COLO829 (cell line): ENCODE data around the gene ZNF468.
"Not testable (repeated sequence)": the region's sequence is repeated elsewhere in the genome, so short reads cannot be mapped to it uniquely, and the experiment has no call there.

ENCODE experiments used
- DNase-seq: peaks from one replicate; pipeline ENCODE4 v3.0.0; 2012; ENCODE audit warnings: low spot score

ZNF468 gene

GRCh38 chr19:52857378-52858191 is at the start of gene ZNF468:
TSS of gene ZNF468 (minus strand) at chr19:52857619. CDS start at chr19:52854272, 3,347 bp downstream.
- not testable (repeated sequence) for DNase-seq

- not testable (repeated sequence) for DNase-seq
Observed at GRCh38 chr19:52904052-52904780, 46.8 kb upstream of the ZNF468 start.

DNA sequence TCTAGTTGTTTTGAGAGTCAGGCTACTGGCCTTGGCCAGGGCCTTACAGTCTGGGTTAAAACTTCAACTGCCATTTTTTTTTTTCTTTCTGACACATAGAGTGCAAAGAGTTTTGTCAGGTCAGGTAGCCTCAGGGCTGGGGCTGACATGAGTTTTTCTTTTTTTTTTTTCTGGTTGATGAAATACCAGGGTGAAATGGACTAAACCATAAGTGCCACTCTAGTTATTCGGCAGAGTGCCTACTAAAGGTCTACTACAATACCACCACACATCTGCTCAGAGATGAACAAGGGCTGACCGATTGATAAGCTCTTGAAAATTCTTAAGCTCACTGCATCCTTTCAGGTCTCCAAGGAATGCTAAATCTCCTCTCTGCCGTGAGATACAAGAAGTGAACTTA is 44.4 kb upstream of the ZNF468 start:
- no peak for DNase-seq

DNA sequence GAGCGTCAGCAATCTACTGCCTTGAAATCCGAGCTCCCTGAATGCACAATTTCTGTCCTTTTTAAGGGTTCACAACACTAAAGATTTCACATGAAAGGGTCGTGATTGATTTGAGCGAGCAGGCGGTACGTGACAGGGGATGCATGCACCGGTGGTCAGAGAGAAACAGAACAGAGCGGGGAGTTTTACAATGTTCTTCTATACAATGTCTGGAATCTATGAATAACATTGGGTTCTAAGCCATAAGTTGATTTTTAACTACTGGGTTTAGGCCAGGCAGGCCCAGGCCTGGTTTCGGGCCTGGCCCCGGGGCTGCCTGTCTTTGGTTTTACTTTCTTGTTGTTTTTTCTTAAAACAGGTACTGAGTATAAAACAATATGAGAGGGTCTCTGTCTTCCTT is 41.2 kb upstream of the ZNF468 start:
- not testable (repeated sequence) for DNase-seq

GRCh38 chr19:52898101-52898500 is 40.7 kb upstream of the ZNF468 start:
- DNase-seq: no peak

DNA sequence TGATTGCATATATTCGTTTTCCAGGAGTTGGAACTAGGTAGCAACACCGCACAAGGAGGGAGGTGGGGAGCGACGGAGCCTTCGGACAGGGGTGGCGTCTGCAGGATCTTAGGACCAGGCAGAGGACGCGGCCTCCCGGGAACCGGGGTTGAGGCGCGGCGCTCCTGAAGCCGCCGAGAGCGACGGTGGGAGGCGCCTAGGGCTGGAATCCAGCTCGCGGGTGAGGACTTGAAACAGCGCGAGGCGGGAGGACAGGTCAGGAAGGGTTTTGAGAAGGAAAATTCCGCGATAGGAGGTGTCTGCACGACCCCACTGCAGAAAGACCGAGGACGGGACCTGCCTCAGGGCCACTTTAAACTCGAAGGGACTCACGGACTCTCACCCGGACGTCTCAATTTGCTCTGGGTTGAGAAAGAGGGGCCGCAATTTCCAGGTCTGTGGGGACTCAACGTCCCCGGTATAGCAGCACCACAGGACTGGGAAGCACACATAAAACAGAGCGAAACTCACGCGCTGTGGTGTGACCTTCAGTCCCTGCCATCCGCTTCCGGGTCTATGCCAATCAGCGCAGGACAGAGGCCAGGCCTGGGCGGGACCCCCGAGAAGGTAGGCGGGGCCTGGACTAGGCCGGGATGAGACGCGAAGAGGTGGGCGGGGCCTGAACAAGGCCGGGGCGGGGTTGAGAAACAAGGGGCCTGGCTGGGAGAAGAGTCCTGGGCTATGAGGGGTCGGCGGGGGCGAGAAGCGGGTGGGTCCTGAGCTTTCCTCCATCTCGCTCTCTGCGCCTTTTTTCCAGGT is 39.9 kb upstream of the ZNF468 start, which contains the start of gene ZNF320:
ZNF320 (minus strand) TSS at position 498 of the 798 bp plus-strand sequence. CDS start 7,380 bp downstream, outside the sequence.
- DNase-seq: peak; percentile 65

- DNase-seq: peak; percentile 2
Observed at GRCh38 chr19:52896431-52897137, 39.2 kb upstream of the ZNF468 start.

GRCh38 chr19:52891336-52891735 is 33.9 kb upstream of the ZNF468 start:
- DNase-seq: no peak

GRCh38 chr19:52889931-52890330 is 32.5 kb upstream of the ZNF468 start:
- DNase-seq: no peak

- no peak for DNase-seq
Observed at GRCh38 chr19:52889076-52889475, 31.7 kb upstream of the ZNF468 start.

- DNase-seq: no peak
Observed at GRCh38 chr19:52880895-52881389, 23.5 kb upstream of the ZNF468 start.

DNA sequence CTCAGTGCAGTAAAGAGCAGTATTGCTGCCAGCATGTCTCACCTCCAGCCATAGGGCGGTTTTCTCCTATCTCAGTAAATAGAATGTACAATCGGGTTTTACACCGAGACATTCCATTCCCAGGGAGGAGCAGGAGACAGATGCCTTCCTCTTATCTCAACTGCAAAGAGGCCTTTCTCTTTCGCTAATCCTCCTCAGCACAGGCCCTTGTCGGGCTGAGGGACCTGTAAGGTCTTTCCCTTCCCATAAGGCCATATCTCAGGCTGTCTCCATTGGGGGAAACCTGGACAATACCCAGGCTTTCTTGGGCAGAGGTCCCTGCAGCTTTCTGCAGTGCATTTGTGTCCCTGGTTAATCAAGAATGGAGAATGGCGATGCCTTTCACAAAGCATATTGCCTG is 15.6 kb upstream of the ZNF468 start:
- not testable (repeated sequence) for DNase-seq

DNA sequence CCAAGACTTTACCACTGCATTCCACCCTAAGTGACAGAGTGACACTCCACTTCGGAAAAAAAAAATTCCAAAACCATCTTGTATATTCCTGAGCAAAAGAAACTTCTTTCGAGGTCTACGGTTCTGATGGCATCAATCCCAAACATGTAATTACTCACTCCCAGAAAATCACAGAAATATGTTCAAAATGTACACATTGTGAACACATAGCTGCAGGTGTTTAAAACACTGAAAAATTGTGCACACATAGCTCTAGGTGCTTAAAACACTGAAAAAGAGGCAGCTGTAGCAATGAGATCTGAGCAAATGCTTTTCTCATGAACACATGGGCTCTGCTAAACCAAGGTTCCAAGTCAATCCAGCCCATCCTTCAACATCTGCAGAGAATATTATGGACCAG is 14.0 kb upstream of the ZNF468 start:
- no peak for DNase-seq

- not testable (repeated sequence) for DNase-seq
Observed at GRCh38 chr19:52868031-52868430, 10.6 kb upstream of the ZNF468 start.

DNA sequence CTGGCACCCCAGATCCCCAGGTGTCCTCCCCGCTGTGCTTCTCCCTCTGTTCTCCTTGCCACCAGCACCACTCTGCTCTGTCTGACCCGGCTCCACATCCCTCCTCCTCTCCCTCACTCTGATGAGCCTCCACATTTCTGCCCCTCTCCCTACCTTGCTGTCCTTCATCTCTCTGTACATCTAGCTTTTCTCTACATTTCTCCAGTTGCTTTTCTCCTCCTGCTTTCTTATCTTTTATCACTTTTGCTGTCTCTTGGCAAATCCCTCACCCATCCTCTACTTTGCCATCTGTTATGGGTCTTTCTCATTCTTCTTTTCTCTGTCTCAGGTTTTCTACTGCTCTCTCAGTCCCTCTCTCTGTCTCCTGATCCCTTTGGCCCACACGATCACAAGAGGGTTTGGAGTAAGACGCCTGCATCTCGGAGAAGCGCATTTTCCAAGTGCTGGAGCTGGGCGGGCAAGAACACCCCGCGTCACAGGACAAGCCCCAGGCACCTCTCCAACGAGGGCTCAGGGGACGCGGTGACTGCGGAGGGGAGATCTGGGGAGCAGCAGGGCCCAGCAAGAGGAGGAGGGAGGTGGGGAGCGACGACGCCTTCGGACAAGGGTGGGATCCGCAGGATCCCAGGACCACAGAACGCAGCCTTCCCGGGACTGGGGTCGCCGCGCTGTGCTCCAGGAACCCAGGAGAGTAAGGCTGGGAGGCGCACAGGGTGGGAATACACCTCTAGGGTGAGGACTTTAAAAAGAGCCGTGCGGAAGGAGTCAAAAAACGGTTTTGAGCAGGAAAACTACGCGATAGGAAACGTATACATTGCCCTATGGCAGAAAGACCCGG is 660 bp downstream of the ZNF468 start:
- not testable (repeated sequence) for DNase-seq

DNA sequence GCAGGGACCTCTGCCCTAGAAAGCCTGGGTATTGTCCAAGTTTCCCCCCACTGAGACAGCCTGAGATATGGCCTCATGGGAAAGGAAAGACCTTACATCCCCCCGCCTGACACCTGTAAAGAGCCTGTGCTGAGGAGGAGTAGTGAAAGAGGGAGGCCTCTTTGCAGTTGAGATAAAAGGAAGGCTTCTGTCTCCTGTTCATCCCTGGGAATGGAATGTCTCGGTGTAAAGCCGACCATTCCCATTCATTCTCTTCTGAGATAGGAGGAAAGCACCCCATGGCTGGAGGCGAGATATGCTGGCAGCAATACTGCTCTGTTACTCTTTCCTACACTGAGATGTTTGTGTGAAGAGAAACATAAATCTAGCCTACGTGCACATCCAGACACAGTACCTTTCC is 10.1 kb downstream of the ZNF468 start:
- DNase-seq: not testable (repeated sequence)

DNA sequence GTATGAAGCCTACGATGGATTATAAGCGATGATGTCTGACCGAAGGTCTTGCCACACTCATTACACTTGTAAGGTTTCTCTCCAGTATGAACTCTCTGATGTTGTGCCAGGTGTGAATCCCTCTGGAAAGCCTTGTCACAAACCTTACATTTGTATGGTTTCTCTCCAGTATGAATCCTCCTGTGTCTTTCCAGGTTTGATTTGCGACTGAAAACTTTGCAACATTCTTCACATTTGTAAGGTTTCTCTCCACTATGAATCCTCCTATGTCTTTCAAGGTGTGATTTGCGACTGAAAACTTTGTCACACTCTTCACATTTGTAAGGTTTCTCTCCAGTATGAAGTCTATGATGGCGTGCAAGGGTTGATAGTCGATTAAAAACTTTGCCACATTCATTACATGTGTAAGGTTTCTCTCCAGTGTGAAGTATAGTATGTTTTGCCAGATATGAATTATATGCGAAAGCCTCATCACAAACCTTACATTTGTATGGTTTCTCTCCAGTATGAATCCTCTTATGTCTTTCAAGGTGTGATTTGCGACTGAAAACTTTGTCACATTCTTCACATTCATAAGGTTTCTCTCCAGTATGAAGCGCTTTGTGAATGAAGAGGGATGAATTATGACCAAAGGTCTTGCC is 16.5 kb downstream of the ZNF468 start:
- DNase-seq: not testable (repeated sequence)

DNA sequence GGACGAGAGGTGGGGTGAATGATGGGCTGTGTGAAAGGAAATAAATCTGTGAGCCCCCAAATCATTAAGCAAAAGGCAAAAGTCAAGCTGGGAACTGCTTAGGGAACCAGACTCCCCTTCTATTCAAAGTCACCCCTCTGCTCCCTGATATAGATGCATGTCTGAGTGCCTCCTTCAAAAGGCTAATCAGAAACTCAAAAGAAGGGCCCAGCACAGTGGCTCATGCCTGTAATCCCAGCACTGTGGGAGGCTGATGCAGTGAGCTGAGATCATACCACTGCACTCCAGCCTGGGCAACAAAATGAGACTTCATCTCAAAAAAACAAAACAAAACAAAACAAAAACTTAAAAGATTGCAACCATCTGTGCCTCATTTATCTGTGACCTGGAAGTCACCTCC is 23.1 kb downstream of the ZNF468 start:
- not testable (repeated sequence) for DNase-seq

- not testable (repeated sequence) for DNase-seq
Observed at GRCh38 chr19:52833541-52833940, 23.9 kb downstream of the ZNF468 start.

DNA sequence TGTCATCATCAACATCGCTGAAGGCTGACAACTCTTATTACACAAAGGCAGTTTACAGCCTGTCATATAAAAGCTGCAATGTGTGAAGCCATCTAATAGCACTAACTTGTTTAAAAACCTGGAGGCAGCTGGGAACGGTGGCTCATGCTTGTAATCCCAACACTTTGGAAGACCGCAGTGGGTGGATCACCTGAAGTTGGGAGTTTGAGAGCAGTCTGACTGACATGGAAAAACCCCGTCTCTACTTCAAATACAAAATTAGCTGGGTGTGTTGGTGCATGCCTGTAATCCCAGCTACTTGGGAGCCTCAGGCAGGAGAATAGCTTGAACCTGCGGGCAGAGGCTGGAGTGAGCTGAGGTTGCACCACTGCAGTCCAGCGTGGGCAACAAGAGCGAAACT is 27.6 kb downstream of the ZNF468 start:
- not testable (repeated sequence) for DNase-seq
